ENCODE results near the gene HMOX2.

Gene HMOX2

DNA sequence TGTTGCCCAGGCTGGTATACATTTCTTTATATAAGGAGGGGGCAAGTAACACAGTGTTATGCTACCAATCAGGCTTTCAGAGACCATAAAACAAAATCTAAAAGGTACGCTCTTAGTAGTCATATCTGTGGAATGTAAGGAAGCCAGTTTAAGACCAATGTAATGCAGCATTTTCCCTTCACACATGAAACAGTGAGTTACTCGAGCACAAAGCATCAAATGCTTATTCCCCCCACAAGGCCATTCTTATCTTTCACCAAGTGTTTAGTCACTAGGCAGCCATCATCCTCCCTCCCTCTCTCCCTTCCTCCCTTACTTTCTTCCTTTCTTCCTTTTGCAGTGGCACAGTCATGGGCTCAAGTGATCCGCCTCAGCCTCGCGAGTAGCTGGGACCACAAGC is 12.8 kb downstream of the HMOX2 start:
- Histone ChIP-seq H3K36me3 (ENCODE audit: control insufficient read depth in 1 of 2, insufficient read depth in 2 of 2, low read length in 2 of 2) (peaks cover 0 to 19% of the 10 kb centered on the region in 2 donors), H3K9me3 (ENCODE audit: control insufficient read depth in 1 of 2, low read length in 2 of 2) (no peaks in the 10 kb centered on the region), H3K4me1 (ENCODE audit: control insufficient read depth in 1 of 2, insufficient read depth in 2 of 2, low read length in 2 of 2) (no peaks in the 10 kb centered on the region), H3K4me3 (ENCODE audit: low read depth in 1 of 2, low read length in 2 of 2) (no peak overlapping the region), H3K27me3 (ENCODE audit: low read depth, low read length) (no peaks in the 10 kb centered on the region), H3K27ac (ENCODE audit: low read length) (no peak overlapping the region)

DNA sequence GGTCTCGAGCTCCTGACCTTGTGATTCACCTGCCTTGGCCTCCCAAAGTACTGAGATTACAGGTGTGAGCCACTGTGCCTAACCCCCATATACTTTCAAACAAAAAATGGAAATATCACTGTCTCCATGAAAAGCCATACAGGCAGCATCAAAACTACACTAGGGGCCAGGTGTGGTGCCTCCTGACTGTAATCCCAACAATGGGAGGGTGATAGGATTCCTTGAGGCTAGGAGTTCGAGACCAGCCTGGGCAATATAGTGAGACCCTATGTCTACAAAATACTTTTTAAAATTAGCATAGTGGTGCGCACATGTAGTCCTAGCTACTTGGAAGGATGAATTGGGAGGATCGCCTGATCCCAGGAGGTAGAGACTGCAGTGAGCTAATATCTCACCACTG is 15.7 kb downstream of the HMOX2 start:
- Histone ChIP-seq H3K27me3 (ENCODE audit: low read depth, low read length) (no peaks in the 10 kb centered on the region), H3K27ac (ENCODE audit: low read length) (no peak overlapping the region), H3K36me3 (ENCODE audit: control insufficient read depth in 1 of 2, insufficient read depth in 2 of 2, low read length in 2 of 2) (peaks cover 0 to 9% of the 10 kb centered on the region in 2 donors), H3K9me3 (ENCODE audit: control insufficient read depth in 1 of 2, low read length in 2 of 2) (no peaks in the 10 kb centered on the region), H3K4me3 (ENCODE audit: low read depth in 1 of 2, low read length in 2 of 2) (no peak overlapping the region), H3K4me1 (ENCODE audit: control insufficient read depth in 1 of 2, insufficient read depth in 2 of 2, low read length in 2 of 2) (no peaks in the 10 kb centered on the region)

DNA sequence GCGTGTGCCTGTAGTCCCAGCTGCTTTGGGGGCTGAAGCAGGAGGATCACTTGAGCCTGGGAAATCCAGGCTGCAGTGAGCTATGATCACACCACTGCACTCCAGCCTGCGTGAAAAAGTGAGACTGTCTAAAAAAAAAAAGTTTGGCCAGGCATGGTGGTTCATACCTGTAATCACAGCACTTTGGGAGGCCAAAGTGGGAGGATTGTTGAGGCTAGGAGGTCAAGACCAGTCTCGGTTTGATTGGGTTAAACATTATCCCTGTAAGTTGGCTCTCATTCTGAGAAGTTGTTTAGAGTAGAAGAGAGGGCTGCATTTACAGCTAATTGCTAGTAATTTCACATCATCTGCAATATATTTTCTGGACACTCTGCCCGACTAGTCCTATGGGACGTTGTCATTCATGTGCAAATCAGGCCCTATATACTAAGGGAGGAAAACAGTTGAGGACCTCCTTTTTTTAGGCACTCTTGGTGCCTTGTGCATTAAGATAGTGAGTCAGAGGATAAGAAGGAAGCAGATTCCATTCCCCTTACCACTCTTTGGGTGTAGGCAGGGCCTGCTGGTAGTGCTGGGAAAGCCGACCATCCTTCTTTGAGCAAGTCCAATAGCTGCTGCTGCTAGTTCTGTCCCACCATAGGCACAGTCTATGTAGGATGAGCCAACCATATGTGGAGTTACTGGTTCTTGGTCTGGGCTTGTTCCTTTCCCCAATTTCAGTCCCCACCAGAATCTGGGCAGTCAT is 18.7 kb downstream of the HMOX2 start:
- Histone ChIP-seq H3K27me3 (ENCODE audit: low read depth, low read length) (no peaks in the 10 kb centered on the region), H3K4me1 (ENCODE audit: control insufficient read depth in 1 of 2, insufficient read depth in 2 of 2, low read length in 2 of 2) (peaks cover 2% of the 10 kb centered on the region in 2 donors), H3K9me3 (ENCODE audit: control insufficient read depth in 1 of 2, low read length in 2 of 2) (no peaks in the 10 kb centered on the region), H3K27ac (ENCODE audit: low read length) (no peak overlapping the region), H3K4me3 (ENCODE audit: low read depth in 1 of 2, low read length in 2 of 2) (no peak overlapping the region), H3K36me3 (ENCODE audit: control insufficient read depth in 1 of 2, insufficient read depth in 2 of 2, low read length in 2 of 2) (no peaks in the 10 kb centered on the region)

DNA sequence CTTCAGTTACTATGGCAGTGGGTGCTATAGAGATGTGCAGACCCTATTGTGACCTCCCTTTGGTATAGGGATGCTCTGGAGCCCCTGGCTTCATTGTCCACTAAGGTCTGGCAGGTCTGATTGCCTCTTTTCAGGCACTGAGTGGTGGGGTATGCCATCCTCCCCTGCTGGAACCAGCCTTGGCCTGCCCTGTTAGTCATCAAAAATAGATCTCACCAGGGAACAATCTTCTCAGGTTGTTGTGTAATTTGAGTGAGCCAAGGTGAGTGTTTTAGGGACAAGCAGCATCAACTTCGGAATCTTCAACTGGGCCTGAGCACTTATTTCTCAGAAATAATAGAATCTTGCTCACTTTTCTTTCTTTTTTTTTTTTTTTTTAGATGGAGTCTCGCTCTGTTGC is 19.6 kb downstream of the HMOX2 start:
- Histone ChIP-seq H3K27me3 (ENCODE audit: low read depth, low read length) (no peaks in the 10 kb centered on the region), H3K36me3 (ENCODE audit: control insufficient read depth in 1 of 2, insufficient read depth in 2 of 2, low read length in 2 of 2) (no peaks in the 10 kb centered on the region), H3K4me1 (ENCODE audit: control insufficient read depth in 1 of 2, insufficient read depth in 2 of 2, low read length in 2 of 2) (peaks cover 11% of the 10 kb centered on the region in 2 donors), H3K27ac (ENCODE audit: low read length) (no peak overlapping the region), H3K9me3 (ENCODE audit: control insufficient read depth in 1 of 2, low read length in 2 of 2) (no peaks in the 10 kb centered on the region), H3K4me3 (ENCODE audit: low read depth in 1 of 2, low read length in 2 of 2) (no peak overlapping the region)

DNA sequence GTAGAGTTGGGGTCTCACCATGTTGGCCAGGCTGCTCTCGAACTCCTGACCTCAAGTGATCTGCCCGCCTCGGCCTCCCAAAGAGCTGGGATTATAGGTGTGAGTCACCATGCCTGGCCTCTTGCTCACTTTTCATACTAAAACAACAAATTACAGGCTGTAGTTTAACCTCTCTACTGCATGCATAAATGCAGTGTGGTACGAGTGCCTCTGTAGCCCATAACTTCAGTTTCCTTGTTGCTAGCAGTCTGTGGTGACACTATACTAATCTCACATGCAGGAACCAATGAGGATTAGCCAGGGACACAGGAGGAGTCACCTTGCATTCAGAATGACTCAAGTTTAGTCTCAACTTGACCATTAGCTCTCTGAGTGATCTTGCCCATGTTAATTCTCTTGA is 20.1 kb downstream of the HMOX2 start:
- H3K4me1 ChIP-seq (ENCODE audit: control insufficient read depth in 1 of 2, insufficient read depth in 2 of 2, low read length in 2 of 2), result peaks cover 15 to 16% of the 10 kb centered on the region in 2 donors

DNA sequence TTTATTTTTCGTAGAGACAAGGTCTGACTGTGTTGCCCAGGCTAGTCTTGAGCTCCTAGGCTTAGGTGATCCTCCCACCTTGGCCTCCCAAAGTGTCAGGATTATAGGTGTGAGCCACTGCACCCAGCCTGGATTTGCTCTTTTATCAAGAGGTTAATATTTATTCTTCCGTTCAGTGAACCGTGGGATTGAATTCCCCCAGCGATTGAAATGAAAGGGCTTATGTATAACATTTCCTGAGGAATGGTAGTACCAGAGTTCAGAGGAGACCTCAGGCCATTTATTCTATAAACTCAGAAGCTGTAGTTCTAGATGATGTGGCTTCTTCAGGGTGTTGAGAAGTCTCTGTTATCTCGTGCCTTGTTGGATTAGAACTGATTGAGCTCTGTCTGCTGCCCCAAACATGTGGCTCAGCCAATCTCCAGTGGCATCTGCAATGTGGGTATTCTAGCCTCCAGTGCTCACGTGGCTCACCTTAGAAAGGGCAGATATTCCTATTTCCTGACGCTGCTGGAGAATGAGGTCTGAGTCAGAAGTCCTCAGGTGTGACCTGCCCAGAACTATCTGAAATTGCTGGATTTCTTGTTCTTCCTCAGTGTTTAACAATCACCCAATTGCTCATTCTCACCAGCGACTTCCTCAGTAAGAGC is 22.5 kb downstream of the HMOX2 start:
- Histone ChIP-seq H3K9me3 (ENCODE audit: control insufficient read depth in 1 of 2, low read length in 2 of 2) (no peaks in the 10 kb centered on the region), H3K27me3 (ENCODE audit: low read depth, low read length) (no peaks in the 10 kb centered on the region), H3K4me3 (ENCODE audit: low read depth in 1 of 2, low read length in 2 of 2) (no peak overlapping the region), H3K4me1 (ENCODE audit: control insufficient read depth in 1 of 2, insufficient read depth in 2 of 2, low read length in 2 of 2) (peaks cover 20 to 24% of the 10 kb centered on the region in 2 donors), H3K36me3 (ENCODE audit: control insufficient read depth in 1 of 2, insufficient read depth in 2 of 2, low read length in 2 of 2) (no peaks in the 10 kb centered on the region), H3K27ac (ENCODE audit: low read length) (no peak overlapping the region)

More for the DNA sequence above, 20.1 kb downstream of the HMOX2 start:
- H3K27ac ChIP-seq (ENCODE audit: low read length), result no peak overlapping the region
- no peaks in the 10 kb centered on the region for H3K27me3 ChIP-seq (ENCODE audit: low read depth, low read length)
- H3K9me3 ChIP-seq (ENCODE audit: control insufficient read depth in 1 of 2, low read length in 2 of 2), result no peaks in the 10 kb centered on the region
- no peaks in the 10 kb centered on the region for H3K36me3 ChIP-seq (ENCODE audit: control insufficient read depth in 1 of 2, insufficient read depth in 2 of 2, low read length in 2 of 2)
- H3K4me3 ChIP-seq (ENCODE audit: low read depth in 1 of 2, low read length in 2 of 2), result no peak overlapping the region

DNA sequence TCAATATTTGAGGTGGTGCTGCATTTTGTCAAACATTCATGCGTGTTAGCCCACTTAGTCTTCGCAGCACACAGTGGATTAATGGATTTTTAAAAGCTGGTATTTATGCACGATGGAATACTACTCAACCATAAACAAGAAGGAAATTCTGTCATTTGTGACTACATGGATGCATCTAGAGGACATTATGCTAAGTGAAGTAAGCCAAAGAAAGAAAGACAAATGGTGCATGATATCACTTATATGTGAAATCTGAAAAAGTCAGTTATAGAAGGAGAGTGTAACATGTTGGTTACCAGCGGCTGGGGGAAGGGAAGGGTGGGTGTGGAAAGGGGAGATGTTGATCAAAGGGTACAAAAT is 23.0 kb downstream of the HMOX2 start:
- Histone ChIP-seq H3K36me3 (ENCODE audit: control insufficient read depth in 1 of 2, insufficient read depth in 2 of 2, low read length in 2 of 2) (no peaks in the 10 kb centered on the region), H3K27ac (ENCODE audit: low read length) (no peak overlapping the region), H3K4me3 (ENCODE audit: low read depth in 1 of 2, low read length in 2 of 2) (no peak overlapping the region), H3K9me3 (ENCODE audit: control insufficient read depth in 1 of 2, low read length in 2 of 2) (no peaks in the 10 kb centered on the region), H3K27me3 (ENCODE audit: low read depth, low read length) (no peaks in the 10 kb centered on the region), H3K4me1 (ENCODE audit: control insufficient read depth in 1 of 2, insufficient read depth in 2 of 2, low read length in 2 of 2) (peaks cover 20 to 24% of the 10 kb centered on the region in 2 donors)

DNA sequence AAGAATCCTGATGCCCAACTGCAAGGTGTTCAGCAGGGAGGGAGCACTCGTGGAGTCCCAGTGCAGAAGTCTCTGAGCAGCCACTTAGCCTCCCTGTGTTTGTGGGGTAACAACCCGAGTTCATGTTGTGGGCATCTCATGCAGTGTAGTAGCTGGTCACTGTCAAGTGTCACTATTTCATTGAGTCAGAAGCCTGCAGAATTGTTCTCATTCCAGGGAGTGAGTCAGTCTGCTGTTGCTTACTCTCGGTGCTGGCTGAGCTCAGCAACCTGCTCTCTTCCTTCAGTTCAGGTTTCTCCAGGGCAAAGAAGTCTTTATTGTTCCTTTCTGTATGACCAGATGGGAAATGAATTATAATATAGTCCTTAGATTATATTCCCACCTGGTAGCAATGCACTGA is 24.1 kb downstream of the HMOX2 start:
- H3K27me3 ChIP-seq (ENCODE audit: low read depth, low read length), result no peaks in the 10 kb centered on the region
- H3K4me1 ChIP-seq (ENCODE audit: control insufficient read depth in 1 of 2, insufficient read depth in 2 of 2, low read length in 2 of 2), result peaks cover 20 to 24% of the 10 kb centered on the region in 2 donors
- no peaks in the 10 kb centered on the region for H3K36me3 ChIP-seq (ENCODE audit: control insufficient read depth in 1 of 2, insufficient read depth in 2 of 2, low read length in 2 of 2)
- peak overlapping the region in 1 of 2 donors; percentile 34 for H3K4me3 ChIP-seq (ENCODE audit: low read depth in 1 of 2, low read length in 2 of 2)
- H3K27ac ChIP-seq (ENCODE audit: low read length), result peak overlapping the region; percentile 73
- no peaks in the 10 kb centered on the region for H3K9me3 ChIP-seq (ENCODE audit: control insufficient read depth in 1 of 2, low read length in 2 of 2)

DNA sequence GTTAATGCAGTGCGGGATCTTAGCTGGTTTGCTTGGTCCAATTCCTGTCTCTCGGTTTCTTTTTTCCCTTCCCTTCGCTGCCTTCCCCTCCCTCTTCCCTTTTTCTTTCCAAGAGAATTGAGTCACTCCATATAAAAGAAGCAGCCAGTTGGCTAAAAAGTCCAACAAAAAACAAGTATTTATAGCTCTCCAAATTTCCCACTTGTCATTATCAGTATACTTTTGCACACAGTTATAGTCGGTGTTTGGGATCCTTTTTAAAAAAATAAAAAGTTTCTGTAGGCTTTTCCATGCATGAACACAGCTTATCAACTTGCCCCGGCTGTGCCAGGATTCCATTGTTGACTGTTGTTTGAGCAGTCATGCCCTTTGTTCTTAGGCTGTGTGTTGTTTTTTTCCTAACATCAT is 24.9 kb downstream of the HMOX2 start:
- no peaks in the 10 kb centered on the region for H3K9me3 ChIP-seq (ENCODE audit: control insufficient read depth in 1 of 2, low read length in 2 of 2)
- H3K4me1 ChIP-seq (ENCODE audit: control insufficient read depth in 1 of 2, insufficient read depth in 2 of 2, low read length in 2 of 2), result peaks cover 20 to 27% of the 10 kb centered on the region in 2 donors
- peak overlapping the region in 1 of 2 donors; percentile 34 for H3K4me3 ChIP-seq (ENCODE audit: low read depth in 1 of 2, low read length in 2 of 2)
- peak overlapping the region; percentile 73 for H3K27ac ChIP-seq (ENCODE audit: low read length)
- no peaks in the 10 kb centered on the region for H3K27me3 ChIP-seq (ENCODE audit: low read depth, low read length)
- peaks cover 2 to 6% of the 10 kb centered on the region in 2 donors for H3K36me3 ChIP-seq (ENCODE audit: control insufficient read depth in 1 of 2, insufficient read depth in 2 of 2, low read length in 2 of 2)

DNA sequence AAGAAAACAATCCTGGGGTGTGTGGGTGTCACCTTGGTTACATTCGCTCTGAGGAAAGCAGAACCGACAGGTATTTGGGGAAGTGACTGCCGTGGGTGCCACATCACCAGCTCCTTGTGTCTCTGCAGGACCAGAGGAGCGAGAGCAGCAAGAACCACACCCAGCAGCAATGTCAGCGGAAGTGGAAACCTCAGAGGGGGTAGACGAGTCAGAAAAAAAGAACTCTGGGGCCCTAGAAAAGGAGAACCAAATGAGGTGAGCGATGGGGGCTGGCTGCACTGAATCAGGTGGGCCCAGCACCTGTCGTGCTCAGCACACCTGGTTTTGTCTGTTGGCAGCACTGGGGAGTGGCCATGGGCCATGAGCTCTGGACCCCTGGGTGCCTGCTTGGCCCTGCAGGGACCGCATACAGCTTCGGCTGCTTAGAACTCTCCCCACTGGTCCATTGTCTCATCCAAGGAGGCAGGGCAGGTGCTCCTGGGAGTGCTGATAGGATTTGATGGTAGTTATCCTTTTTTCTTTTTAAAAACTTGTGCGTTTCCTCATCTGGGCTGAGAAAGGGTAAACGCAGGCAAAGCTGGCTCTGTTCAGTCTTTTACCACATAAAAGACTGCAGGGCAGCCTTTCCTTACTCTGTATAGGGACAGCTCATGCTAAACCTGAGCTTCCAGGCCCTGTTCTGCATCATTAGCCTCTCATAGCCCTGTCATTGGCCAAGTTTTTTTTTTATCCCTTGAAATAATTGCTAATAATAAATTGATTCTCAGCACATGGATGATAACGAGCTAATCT is 29.4 kb downstream of the HMOX2 start:
- H3K27ac ChIP-seq (ENCODE audit: low read length), result peak overlapping the region; percentile 20
- peaks cover 36 to 38% of the 10 kb centered on the region in 2 donors for H3K36me3 ChIP-seq (ENCODE audit: control insufficient read depth in 1 of 2, insufficient read depth in 2 of 2, low read length in 2 of 2)
- no peaks in the 10 kb centered on the region for H3K27me3 ChIP-seq (ENCODE audit: low read depth, low read length)
- peaks cover 11 to 20% of the 10 kb centered on the region in 2 donors for H3K4me1 ChIP-seq (ENCODE audit: control insufficient read depth in 1 of 2, insufficient read depth in 2 of 2, low read length in 2 of 2)
- H3K9me3 ChIP-seq (ENCODE audit: control insufficient read depth in 1 of 2, low read length in 2 of 2), result no peaks in the 10 kb centered on the region
- H3K4me3 ChIP-seq (ENCODE audit: low read depth in 1 of 2, low read length in 2 of 2), result no peak overlapping the region

DNA sequence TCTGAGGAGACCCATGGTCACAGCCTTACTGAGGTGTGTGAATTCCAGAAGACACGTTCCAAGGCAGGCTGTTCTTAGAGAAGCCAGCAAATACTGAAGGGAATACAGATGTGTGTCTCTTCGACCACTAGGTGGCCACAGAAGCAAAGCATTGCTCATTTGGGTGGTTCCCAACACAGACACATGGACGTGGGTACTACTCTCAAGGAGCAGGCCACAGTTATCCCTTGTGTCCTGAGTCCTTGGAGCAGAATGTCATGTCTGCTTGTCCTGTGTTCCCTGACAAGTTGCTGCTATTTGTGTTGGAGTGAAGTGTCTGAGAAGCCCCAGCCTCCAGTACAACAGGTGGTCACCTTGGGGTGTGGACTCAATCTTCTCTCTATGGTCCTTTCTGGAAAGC is 30.3 kb downstream of the HMOX2 start:
- H3K9me3 ChIP-seq (ENCODE audit: control insufficient read depth in 1 of 2, low read length in 2 of 2), result no peaks in the 10 kb centered on the region
- H3K4me3 ChIP-seq (ENCODE audit: low read depth in 1 of 2, low read length in 2 of 2), result no peak overlapping the region
- peaks cover 41 to 42% of the 10 kb centered on the region in 2 donors for H3K36me3 ChIP-seq (ENCODE audit: control insufficient read depth in 1 of 2, insufficient read depth in 2 of 2, low read length in 2 of 2)
- H3K27ac ChIP-seq (ENCODE audit: low read length), result peak overlapping the region; percentile 26
- H3K27me3 ChIP-seq (ENCODE audit: low read depth, low read length), result no peaks in the 10 kb centered on the region
- H3K4me1 ChIP-seq (ENCODE audit: control insufficient read depth in 1 of 2, insufficient read depth in 2 of 2, low read length in 2 of 2), result peaks cover 7 to 19% of the 10 kb centered on the region in 2 donors

Data from muscle layer of duodenum (tissue), 2 donors.